ENCODE measurements around the gene CARD10. TPM values are rescaled to one million over a fixed set of nuclear protein-coding genes. Genes with fewer than 3 reads are reported as not detected.

The CARD10 gene
- total RNA-seq, 1 donor from 2014 or later = 1.5 TPM

DNA sequence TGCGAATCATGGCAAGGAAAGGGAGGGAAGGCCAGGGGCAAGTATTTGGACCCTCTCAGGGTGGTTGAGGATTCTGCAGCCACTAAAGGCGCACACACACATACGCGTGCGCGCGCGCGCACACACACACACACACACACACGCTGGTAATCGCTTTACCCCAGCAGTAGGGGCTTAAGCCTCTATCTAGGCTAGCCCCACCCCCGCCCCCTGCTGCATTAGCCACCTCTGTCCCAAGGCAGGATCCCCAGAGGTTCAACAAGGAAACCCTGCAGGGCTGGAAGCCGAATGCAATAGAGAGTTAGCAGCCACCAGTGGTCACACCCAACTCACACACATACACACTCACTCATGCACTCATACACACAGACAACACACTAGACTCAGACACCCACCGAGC, 63.3 kb downstream of the CARD10 start:
- H3K4me3 Mint-ChIP-seq = no peak overlapping the region
- Histone ChIP-seq H3K4me2 (peak overlapping the region; percentile 20), H3K9ac (no peak overlapping the region), H4K20me1 (ENCODE audit: low read depth) (peaks cover 3% of the 10 kb centered on the region), H3K4me3 (no peak overlapping the region), H3K9me3 (ENCODE audit: low read depth) (no peaks in the 10 kb centered on the region), H3K27ac (no peak overlapping the region), H3K36me3 (no peaks in the 10 kb centered on the region), H3K27me3 (peaks cover 8% of the 10 kb centered on the region), H3F3A (ENCODE audit: low read depth) (no peaks in the 10 kb centered on the region), H2AFZ (replicated peaks) (no peak overlapping the region), H3K4me1 (peaks cover 7% of the 10 kb centered on the region), H3K79me2 (ENCODE audit: low read depth) (no peaks in the 10 kb centered on the region)
- H3K4me1 Mint-ChIP-seq = peaks cover 26% of the 10 kb centered on the region
- peak overlapping the region; percentile 37 for H3K27ac Mint-ChIP-seq
- TF ChIP-seq, protein P1, sequence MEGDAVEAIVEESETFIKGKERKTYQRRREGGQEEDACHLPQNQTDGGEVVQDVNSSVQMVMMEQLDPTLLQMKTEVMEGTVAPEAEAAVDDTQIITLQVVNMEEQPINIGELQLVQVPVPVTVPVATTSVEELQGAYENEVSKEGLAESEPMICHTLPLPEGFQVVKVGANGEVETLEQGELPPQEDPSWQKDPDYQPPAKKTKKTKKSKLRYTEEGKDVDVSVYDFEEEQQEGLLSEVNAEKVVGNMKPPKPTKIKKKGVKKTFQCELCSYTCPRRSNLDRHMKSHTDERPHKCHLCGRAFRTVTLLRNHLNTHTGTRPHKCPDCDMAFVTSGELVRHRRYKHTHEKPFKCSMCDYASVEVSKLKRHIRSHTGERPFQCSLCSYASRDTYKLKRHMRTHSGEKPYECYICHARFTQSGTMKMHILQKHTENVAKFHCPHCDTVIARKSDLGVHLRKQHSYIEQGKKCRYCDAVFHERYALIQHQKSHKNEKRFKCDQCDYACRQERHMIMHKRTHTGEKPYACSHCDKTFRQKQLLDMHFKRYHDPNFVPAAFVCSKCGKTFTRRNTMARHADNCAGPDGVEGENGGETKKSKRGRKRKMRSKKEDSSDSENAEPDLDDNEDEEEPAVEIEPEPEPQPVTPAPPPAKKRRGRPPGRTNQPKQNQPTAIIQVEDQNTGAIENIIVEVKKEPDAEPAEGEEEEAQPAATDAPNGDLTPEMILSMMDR (IDR thresholded peaks at IDR 0.05) = no peak
- TF ChIP-seq EZH2 (IDR thresholded peaks at IDR 0.05) = no peak
- TF ChIP-seq EZH2phosphoT487 (IDR thresholded peaks at IDR 0.05) = no peak
- peaks cover 18% of the 10 kb centered on the region for H3K27me3 Mint-ChIP-seq (ENCODE audit: insufficient read depth, low read depth)
- DNase-seq (ENCODE audit: low spot score) = peak; percentile 75
- no peaks in the 10 kb centered on the region for H3K36me3 Mint-ChIP-seq
- peaks cover 2% of the 10 kb centered on the region for H3K9me3 Mint-ChIP-seq

DNA sequence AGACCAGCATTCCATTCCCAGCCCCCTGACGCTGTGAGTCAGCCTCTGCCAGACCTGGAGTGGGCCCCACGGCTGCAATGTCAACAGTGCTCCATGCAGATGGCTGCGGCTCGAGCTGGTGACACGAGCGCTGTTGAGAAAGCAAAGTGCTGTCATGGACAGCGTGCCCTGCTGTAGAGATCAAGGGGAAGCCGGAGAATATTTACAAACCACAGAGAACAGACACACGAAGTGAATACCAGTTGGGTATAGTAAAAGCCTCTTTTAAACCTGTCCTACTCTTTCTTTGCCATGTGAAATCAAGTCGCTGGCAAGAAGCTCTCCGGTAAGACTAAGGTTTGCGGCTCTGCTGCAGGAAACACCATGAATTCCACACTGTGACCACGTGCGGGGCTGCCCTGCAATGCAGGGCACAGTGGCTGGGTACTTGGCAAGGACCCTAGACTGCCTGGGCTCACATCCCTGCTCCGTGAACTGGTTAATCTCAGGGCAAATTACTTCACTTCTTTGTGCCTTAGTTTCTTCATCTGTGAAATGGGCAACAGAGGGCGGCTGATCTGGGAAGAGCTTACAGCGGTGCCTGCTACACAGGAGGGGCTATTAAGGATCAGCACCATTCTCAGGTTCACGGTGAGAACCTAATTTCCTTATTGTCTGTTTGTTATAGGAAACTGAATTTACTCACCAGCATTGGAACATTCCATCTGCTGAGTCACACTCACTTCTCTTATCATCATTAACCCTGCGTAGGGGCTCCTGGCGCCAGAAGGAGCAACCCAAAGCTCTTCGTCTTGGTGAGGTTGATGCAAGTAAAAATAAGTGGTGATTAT, 64.1 kb downstream of the CARD10 start:
- Histone ChIP-seq H2AFZ (replicated peaks) (no peak overlapping the region), H3K9ac (no peak overlapping the region), H3K4me1 (peaks cover 7% of the 10 kb centered on the region), H3K4me3 (no peak overlapping the region), H4K20me1 (ENCODE audit: low read depth) (peaks cover 3% of the 10 kb centered on the region), H3K9me3 (ENCODE audit: low read depth) (no peaks in the 10 kb centered on the region), H3K27me3 (peaks cover 8% of the 10 kb centered on the region), H3K4me2 (no peak overlapping the region), H3K79me2 (ENCODE audit: low read depth) (no peaks in the 10 kb centered on the region), H3K27ac (no peak overlapping the region), H3F3A (ENCODE audit: low read depth) (no peaks in the 10 kb centered on the region), H3K36me3 (no peaks in the 10 kb centered on the region)
- peak overlapping the region; percentile 65 for H3K27ac Mint-ChIP-seq
- DNase-seq (ENCODE audit: low spot score) = no peak
- peaks cover 28% of the 10 kb centered on the region for H3K4me1 Mint-ChIP-seq
- H3K9me3 Mint-ChIP-seq = peaks cover 2% of the 10 kb centered on the region
- no peak for TF ChIP-seq EZH2 (IDR thresholded peaks at IDR 0.05)
- no peak for TF ChIP-seq EZH2phosphoT487 (IDR thresholded peaks at IDR 0.05)
- TF ChIP-seq, protein P1 (IDR thresholded peaks at IDR 0.05) = no peak
- H3K27me3 Mint-ChIP-seq (ENCODE audit: insufficient read depth, low read depth) = peaks cover 16% of the 10 kb centered on the region
- no peaks in the 10 kb centered on the region for H3K36me3 Mint-ChIP-seq
- H3K4me3 Mint-ChIP-seq = no peak overlapping the region

DNA sequence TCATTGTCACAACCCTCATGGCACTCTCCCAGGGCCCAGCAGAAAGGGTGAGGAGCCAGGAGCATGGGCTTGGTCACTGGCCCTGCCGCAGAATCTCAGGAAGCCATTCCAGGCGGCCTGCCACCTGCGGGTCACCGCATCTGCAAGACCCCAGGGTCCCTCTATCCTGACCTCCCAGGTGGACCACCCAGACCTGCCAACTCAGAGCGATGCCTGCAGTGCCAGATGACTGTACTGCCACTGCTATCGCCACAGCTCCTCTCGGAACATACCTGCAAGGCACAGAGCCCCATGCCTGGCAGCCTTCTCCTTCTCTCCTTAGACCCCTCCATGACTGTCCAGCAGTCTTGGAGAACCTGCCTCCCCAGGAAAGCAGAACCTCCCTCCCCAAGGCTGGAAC, 65.5 kb downstream of the CARD10 start:
- Histone ChIP-seq H3K27me3 (peaks cover 8% of the 10 kb centered on the region), H2AFZ (replicated peaks) (no peak overlapping the region), H3K79me2 (ENCODE audit: low read depth) (no peaks in the 10 kb centered on the region), H3F3A (ENCODE audit: low read depth) (no peaks in the 10 kb centered on the region), H3K4me1 (peaks cover 7% of the 10 kb centered on the region), H3K36me3 (no peaks in the 10 kb centered on the region), H3K27ac (no peak overlapping the region), H3K9ac (no peak overlapping the region), H3K9me3 (ENCODE audit: low read depth) (no peaks in the 10 kb centered on the region), H3K4me3 (no peak overlapping the region), H3K4me2 (no peak overlapping the region), H4K20me1 (ENCODE audit: low read depth) (peaks cover 3% of the 10 kb centered on the region)
- TF ChIP-seq EZH2phosphoT487 (IDR thresholded peaks at IDR 0.05) = no peak
- no peak for TF ChIP-seq EZH2 (IDR thresholded peaks at IDR 0.05)
- TF ChIP-seq, protein P1 (IDR thresholded peaks at IDR 0.05) = no peak
- H3K9me3 Mint-ChIP-seq = peaks cover 2% of the 10 kb centered on the region
- no peak for DNase-seq (ENCODE audit: low spot score)
- peak overlapping the region; percentile 17 for H3K27ac Mint-ChIP-seq
- H3K4me3 Mint-ChIP-seq = no peak overlapping the region
- peaks cover 16% of the 10 kb centered on the region for H3K27me3 Mint-ChIP-seq (ENCODE audit: insufficient read depth, low read depth)
- H3K36me3 Mint-ChIP-seq = no peaks in the 10 kb centered on the region
- H3K4me1 Mint-ChIP-seq = peaks cover 31% of the 10 kb centered on the region

All from neural progenitor cell (in vitro differentiated cells).